ENCODE results near the gene NPHP1. TPM values are rescaled to one million over a fixed set of nuclear protein-coding genes. Genes with fewer than 3 reads are reported as not detected.
"Not testable (repeated sequence)": the region's sequence is repeated elsewhere in the genome, so short reads cannot be mapped to it uniquely, and the experiment has no call there.

NPHP1 gene
- polyA plus RNA-seq, 10 donors, result 4.0 to 11.2 (median 6.1) TPM

DNA sequence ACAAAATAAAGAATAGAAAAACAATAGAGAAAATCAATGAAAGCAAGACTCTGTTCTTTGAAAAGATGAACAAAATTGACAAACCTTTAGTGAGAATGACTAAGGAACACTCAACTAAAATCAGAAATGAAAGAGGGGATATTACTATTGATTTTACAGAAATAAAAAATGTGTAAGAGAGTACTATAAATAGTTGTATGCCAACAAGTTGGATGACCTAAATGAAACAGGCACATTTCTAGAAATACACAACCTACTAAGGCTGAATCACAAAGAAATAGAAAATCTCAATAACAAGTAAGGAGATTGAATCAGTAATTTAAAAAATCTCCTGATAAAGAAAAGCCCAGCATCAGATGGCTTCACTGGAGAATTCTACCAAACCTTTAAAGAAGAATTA is 70.8 kb downstream of the NPHP1 start:
- DNase-seq, result no peak

DNA sequence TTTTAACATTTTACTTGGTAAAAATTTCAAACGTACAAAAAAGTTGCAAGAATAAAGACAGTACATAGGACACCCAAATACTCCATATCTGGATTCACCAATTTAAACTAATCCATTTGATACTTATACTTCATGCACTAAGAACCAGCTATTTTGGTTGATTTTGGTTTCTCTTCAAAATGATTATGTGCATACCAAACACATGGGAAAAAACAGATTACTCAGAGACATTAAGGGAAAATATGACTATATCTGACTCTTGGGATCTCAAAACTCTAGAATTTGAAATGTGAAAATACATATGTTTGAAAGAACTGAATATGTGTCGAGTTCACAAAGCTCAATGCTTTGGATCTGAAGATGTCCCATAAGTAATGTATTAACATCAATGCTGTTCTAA is 73.6 kb downstream of the NPHP1 start:
- no peak for DNase-seq

DNA sequence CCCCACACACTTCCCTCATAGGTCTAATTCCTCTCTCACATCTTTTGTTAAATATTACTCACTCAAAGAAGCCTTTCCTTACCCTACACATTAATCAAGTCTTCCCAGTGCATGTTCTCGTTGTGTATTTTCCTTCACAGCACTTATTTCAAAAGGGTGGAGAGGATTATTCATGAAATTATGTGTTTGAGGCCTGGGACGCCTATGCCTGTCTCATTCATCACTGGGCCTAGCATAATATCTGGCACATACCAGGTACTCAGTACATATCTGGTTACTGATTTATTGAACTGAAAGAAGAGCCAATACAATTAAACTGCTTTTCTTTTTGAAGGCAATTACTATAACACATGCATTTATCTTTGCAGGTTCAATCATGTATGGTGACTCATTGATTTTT is 74.1 kb downstream of the NPHP1 start:
- DNase-seq, result no peak

DNA sequence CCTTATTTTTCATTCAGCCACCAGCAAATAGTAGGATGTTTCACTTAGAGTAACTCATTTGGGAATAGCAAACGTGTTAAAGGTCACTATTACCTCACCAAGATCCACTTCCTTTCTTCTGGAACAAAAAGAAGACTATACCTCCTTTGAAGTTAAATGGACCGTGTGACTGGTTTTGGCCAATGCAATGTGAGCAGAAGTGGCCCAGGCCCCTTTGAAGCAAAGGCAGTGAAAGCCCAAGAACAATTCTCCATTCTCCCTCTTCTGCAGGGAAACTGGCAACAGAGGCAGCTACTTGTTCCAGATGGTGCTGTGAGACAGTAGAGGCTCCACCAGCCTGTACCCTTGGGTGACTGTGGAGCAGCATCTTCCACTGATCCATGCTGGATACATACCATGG is 77.9 kb downstream of the NPHP1 start:
- DNase-seq, result no peak

DNA sequence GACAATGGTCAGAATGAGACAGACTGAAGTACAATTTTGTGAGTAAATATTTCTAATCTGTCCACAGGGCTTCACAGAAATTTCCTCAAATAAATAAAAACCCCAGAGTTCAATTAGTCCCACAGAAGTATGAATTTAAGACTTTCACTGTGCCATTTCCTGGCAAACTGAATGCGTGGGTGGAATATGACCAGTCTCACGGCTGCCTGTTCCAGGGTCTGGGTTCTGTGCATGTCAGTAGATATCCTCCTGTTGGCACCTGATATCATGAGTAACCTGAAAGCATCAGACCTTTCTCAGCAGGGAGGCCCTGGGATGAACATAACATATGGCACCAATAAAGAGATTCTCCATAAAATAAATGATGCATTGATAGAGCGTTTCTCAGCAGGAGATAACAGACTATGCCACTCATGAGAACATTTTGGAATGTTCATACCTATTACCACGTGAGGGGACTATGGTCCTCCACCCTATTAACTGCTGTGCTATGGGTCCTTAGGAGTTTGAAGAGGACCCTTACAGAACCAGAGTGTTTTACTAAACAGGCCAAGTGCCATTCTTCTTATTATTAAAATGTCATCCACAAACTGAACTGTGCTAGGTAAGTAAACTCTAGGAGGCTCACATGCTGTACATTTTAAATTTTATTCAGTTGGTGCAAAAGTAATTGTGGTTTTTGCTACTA is 78.6 kb downstream of the NPHP1 start:
- DNase-seq, result no peak

DNA sequence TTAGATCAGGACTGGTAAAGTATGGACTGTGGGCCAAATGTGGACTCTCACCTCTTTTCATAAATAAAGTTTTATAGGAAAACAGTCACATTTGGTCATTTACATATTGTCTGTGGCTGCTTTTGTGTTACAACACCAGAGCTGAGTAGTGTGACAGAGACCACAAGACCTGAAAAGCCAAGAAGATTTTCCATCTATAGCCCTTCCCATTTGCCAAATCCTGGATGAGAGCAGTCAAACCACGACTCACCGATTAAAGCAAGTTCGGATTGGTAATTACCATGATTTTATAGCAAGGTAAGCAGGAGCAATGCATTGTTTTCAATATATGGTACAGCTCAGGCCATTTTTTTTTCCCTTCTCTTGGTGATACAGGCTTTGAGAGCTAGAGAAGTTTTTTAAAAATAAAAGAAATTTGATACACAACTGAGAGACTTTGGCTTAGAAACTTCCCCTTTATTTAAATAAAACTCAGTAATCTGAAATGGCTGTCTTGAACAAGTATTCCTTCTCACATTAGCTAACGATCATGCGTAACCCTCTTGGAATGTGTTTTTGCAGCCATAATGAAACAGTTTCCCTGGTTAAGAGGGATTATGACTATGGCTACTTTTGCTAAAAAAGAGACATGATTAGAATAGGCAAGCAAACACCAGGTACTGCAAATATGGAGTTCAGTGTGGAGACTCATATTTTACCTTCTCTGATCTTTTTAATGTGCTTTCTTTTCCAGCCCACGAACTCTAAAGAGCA is 79.7 kb downstream of the NPHP1 start:
- DNase-seq, result no peak

DNA sequence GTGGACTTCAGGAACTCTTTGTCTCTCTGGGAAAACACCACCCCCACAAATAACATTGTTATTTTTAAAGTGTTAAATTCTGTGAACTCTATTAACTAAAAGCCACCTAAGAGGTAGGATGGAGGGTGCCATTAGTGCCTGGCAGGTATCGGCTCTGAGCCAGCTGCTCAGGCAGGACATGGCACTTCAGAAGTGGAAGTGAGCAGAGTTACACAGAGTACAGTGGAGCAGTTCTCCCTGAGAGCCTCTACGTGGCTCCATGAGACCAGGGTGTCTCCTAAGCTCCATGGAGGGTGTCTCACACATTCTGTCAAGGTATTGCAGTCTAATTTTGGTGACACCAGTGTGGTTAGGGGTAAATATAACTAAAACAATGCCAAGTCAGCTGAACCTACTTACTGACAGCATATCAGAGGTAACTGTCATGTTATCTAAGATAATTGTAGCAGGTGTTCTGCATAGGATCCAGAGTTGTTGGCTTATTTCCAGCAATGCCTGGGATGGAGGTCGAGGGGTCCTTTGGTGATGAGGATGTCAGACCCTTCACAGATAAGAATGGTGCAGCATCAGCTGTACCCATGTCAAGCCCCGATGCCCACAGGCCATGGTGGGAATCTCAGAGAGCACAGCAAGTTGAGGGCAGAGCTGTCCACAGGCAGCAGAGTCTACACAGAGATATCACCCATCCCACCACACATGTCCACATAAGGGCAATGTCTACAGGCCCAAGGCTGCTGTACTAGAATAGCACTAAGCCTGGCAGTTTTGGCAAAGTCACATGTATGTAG is 80.6 kb downstream of the NPHP1 start:
- no peak for DNase-seq

DNA sequence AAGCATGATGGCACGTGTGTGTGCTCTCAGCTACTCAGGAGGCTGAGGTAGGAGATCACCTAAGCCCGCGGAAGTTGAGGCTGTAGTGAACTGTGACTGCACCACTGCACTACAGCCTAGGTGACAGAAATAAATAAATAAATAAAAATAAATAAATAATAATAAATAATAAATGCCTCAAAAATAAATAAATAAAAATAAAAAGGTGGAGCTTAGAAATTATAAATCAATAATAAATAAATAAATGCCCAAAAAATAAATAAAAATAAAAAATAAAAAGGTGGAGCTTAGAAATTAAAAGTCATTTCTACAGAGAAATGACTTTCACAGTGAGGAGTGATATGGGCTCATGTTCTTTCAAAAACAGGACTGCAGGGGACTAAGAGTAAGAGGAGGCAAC is 83.2 kb downstream of the NPHP1 start:
- no peak for DNase-seq

DNA sequence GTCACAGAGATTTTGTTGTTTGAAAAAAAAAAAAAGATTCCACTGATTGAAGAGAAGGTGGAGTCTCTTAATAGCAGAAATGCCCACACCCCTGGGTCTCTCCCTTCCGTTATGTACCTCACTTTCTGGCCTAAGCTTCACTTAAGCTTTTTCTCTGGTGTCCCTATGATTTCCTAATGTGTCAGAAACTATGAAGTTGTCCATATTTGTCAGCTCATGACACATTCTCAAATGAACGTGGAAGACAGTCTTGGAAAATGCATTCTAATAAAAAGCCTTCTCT is 83.8 kb downstream of the NPHP1 start:
- no peak for DNase-seq

DNA sequence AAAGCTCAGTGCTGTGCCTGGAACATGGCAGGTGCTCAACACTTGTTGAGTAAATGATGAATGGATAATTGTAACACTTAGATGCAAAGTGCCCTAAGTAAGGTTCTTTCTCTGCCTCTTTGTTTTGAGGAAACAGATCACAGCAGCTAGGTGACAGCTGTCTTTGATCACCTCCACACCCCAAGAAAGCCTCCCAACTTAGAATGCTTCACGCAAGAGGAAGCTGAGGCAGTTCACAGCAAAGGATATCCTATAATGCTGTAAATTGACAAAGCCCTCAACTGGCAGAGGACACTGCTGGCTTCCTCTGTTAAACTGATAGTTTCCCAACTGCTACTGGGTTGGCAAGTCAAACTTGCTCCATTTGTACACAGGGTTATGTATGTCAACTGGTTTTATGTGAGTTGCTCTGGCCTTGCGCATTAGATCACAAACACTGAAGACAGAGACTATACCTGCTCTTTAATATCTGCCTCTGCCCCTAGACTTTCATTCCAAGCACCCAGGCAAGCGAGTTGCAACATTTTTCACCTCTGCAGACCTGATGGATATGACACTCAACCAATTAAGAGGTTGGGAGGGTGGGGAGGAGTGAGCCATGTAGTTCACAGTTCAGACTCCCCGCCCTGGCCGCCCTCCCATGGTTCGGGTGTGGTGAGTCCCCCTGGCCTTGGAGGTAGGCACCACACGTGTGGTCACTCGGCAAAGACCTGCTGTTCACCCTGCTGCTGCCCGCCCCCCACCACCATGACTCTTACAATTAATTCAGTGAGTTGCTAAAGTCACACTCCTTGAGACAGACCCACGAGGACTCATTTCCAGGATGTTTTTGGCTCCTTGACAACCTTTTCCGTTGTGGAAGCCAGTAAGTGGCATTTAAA is 84.4 kb downstream of the NPHP1 start:
- no peak for DNase-seq

DNA sequence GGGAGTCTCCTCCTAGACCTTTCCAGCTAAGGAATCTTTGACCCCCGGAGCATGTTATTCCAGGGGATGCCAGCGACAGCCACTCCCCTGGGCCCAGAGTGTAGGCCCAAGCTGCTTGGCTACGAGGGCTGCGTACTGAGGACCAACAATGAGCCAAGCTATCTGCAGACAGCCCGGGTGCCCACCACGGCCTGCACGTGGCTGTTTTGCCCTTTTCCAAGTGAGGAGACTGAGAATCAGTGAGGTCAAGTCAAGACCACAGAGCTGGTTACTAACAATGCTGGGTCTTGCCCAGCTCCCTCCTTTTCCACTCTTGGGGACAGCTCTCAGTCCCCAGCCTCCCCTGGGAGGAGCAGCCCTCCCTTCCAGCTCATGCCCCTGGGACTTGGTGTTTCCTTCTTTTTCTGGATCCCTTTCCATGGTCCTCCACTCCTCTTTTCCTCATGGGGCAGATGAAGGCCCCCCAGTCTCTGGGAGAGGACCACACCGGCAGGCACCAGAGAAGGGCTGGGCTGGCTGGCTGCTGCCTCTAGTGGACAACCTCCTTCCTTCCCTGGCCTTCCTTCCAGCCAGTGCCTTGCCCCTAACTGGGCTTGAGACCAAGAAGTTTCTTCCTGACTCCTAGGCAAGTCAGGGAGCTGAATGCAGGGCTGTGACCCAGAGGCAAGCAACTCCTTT is 88.6 kb downstream of the NPHP1 start:
- no peak for DNase-seq

DNA sequence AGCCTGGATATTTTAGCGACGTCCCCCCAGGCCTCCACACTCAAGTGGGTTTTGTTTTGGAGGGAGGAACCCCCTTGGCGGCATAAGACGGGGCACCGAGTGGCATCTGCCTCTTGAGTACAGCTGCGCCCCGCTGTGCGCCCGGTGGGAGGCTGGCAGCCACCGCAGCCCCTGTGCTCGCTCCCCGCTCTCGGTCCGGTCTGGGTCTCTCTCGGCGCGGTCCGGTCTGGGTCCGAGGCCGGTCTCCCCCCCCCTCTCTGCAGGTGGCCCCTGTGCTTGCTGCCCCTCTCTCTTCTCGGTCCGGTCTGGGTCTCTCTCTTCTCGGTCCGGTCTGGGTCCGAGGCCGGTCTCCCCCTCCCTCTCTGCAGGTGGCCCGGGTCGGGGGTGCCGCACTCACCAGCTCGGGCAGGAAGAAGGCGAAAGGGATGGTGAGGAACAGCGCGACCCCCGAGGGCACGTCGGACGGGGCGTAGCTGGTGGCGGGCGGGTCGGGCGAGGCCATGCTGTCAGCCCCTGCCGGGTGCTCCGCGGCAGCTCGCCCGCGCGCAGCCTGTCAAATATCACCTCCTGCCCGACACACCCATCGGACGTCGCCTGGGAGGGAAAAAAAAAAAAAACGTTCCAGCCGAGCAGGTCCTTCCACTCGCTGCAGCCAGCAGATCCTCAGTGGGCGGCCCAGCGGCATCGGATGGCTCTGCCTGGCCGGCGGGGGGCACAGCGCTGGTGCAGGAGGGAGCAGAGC is 89.4 kb downstream of the NPHP1 start, which contains the start of gene MALL:
MALL (minus strand) TSS at position 532 of the 742 bp plus-strand sequence; CDS start at position 502, 30 bp downstream.
- no peak for DNase-seq

DNA sequence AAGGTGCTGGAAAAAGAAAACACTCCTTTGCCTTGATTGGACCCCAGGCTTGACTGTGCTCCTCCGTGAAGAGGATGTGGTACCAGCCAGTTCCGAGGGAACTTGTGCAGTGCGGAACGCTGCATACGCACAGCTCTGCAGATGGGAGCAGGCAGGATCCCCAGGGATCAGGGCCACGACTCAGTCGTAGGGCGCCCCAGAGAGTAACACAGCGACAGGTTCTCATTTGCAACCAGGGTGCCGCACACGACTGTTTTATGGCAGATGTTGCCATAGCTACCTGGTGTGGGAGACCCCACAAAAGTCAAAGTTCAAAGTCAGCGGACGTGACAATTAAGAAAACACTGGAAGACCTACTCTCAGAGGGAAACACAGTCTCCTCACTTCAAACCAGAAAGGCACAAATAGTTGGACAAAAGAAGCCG is 90.0 kb downstream of the NPHP1 start:
- DNase-seq, result no peak

DNA sequence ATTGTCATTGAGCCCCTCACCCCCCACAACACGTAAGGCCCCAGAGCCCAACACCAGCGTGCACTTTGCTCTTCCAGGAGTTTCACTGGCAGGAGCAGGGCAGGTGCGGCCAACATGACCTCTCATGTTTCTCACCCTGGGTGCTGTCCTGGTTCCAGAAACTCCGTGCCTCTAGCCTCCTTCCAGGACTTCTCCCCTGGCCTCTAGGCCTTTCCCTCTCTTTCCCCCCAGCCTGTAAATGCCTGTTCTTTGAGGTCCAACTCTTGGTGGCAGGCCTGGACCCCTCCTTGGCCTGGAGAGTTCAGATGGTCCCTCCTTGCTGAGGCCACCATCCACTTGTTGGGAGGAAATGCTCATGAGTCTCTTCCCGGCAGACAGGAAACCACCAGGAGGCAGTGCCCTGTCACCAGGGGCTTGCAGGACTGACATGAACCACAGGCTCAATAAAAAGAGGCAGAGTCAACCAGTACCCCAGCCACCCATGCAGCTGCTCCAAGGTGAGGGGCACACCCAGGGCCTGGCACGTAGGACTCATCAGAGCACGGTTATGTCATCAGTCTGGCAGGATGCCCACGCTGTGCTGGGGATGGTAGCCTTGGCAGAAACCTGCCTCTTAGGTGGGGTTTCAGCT is 90.7 kb downstream of the NPHP1 start:
- no peak for DNase-seq

DNA sequence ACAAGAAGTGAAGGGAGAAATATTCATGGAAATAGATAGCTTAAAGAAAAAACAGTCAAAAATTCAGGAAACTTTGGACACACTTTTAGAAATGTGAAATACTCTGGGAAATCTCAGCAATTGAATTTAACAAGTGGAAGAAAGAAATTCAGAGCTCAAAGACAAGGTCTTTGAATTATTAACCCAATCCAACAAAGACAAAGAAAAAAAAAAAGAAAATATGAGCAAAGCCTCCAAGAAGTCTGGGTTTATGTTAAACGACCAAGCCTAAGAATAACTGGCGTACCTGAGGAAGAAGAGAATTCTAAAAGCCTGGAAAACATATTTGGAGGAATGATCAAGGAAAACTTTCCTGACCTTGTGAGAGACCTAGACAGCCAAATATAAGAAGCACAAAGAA is 96.5 kb downstream of the NPHP1 start:
- not testable (repeated sequence) for DNase-seq

DNA sequence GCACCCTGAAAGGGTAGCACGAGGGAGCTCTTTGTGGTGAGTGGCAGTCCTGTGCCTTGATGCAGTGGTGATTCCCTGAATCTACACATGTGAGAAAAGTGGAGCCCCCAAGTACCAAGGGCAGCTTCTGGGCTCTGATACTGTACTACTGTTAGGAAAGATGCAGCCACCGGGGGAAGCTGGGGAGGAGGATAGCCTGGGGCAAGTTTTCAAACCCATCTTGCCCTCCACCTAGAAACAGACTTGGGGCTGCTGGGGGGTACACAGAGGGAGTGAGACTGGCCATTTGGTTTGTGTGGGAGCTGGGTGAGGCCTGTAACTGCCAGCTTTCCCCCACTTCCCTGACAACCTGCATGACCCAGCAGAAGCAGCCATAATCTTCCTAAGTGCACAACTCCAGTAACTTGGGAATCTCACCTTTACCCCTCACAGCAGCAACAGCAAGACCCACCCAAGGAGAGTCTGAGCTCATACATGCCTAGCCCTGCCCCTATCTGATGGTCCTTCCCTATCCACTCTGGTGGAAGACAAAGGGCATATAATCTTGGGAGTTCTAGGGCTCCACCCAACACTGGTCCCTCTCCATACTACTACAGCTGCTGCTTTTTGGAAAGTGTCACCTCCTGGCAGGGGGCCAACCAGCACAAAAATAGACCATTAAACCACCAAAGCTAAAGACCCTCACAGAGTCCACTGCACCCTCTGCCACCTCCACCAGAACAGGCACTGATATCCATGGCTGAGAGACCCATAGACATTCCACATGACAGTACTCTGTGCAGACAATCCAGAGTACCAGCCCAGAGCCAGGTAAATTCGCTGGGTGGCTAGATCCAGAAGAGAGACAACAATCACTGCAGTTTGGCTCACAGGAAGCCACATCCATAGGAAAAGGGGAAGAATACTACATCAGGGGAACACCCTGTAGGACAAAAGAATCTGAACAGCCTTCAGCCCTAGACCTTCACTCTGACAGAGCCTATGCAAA is 97.4 kb downstream of the NPHP1 start:
- no peak for DNase-seq

DNA sequence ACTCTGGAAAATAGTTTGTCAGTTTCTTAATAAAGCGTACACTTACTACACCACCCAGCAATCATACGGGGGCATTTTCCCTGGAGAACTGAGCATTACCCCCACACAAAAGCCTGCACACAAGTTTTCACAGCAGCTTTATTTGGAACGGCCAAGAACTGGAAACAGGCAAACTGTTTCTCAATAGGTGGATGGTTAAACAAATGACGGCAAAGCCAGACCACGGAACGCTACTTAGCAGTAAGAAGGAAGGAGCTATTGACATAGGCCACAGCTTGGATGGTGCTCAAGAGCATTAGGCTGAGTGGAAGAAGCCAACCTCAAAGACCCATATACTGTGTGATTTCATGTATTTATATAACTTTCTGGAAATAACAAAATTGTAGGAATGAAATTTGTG is 98.2 kb downstream of the NPHP1 start:
- no peak for DNase-seq

DNA sequence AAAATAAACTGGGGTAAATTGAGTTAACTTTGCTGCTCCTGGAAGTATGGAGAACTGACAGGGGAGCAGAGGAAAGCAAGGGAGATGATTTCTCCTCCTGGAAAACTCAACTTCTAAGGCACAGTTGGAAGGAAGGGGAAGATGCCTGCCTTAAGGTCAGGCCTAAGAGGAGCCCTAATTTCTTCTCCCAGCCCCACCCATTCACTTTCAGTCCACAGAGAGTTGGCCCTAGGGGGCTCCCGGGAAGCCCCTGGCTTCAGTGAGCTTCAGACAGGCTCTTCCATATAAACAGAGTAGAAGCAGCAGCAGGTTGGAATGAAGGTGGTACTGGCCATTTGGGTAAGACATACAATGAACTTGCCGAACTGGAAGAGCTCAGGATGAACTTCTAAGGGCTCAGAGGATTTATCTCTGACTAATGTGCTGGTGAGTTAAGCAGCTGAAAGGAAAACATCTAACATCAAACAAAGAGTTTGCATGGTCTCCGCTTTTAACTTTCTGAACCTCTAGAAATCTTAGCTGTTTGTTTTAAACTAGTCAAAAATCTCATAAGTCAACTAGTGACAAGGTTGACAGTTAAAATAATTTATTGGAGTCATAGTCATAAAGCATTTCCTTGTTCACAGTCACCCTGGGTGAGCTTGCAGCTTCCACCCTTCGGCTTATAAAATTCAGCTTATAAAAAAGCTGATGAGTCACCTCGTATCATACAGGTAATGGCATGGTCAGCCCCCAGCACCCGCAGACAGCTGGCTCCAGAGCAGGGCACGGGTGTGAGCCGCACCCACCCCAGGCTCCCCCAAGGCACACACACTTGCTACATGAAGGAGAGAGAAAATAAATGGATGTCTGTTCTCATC is 99.0 kb downstream of the NPHP1 start:
- peak in 1 of 3 donors; percentile 41 for DNase-seq
